GM23248 (cell line): ENCODE results near the gene NPB. TPM values are rescaled to one million over a fixed set of nuclear protein-coding genes. Genes with fewer than 3 reads are reported as not detected.

Experiments
- DNase-seq: peaks from one replicate; pipeline ENCODE4 v3.0.0-alpha.2; 2015
- H2AFZ ChIP-seq: fragments of 200-600 bp; sonication (generic); 2 replicates; pipeline ENCODE4 v1.6.1; 2016; ENCODE audit warnings: antibody characterized with exemption
- H3F3A ChIP-seq: fragments of 200-600 bp; sonication (generic); 2 replicates; pipeline ENCODE4 v1.6.1; 2016; ENCODE audit warnings: mild to moderate bottlenecking, antibody characterized with exemption, mixed run types; ENCODE audit not compliant: insufficient read depth
- H3K27ac ChIP-seq: fragments of 200-600 bp; sonication (generic); 2 replicates; pipeline ENCODE4 v1.5.1; 2016; ENCODE audit warnings: mild to moderate bottlenecking
- H3K27me3 ChIP-seq: fragments of 200-600 bp; sonication (generic); replicated peaks from 2 replicates; pipeline ENCODE4 v1.6.1; 2016; ENCODE audit warnings: mild to moderate bottlenecking; ENCODE audit not compliant: insufficient read depth
- H3K36me3 ChIP-seq: fragments of 200-600 bp; sonication (generic); 2 replicates; pipeline ENCODE4 v1.6.1; 2016; ENCODE audit warnings: low read depth, mild to moderate bottlenecking
- H3K4me1 ChIP-seq: fragments of 200-600 bp; sonication (generic); 2 replicates; pipeline ENCODE4 v1.6.1; 2016; ENCODE audit warnings: mild to moderate bottlenecking; ENCODE audit not compliant: insufficient read depth
- H3K4me2 ChIP-seq: fragments of 200-600 bp; sonication (generic); one replicate; pipeline ENCODE4 v1.6.1; 2016; ENCODE audit warnings: mild to moderate bottlenecking; ENCODE audit not compliant: unreplicated experiment
- H3K4me3 ChIP-seq: fragments of 200-600 bp; sonication (generic); 2 replicates; pipeline ENCODE4 v1.5.1; 2016; ENCODE audit warnings: mild to moderate bottlenecking
- H3K79me2 ChIP-seq: fragments of 200-600 bp; sonication (generic); 2 replicates; pipeline ENCODE4 v1.6.1; 2016; ENCODE audit warnings: mild to moderate bottlenecking; ENCODE audit not compliant: insufficient read depth
- H3K9ac ChIP-seq: fragments of 200-600 bp; sonication (generic); 2 replicates; pipeline ENCODE4 v1.6.1; 2016; ENCODE audit warnings: mild to moderate bottlenecking
- H3K9me2 ChIP-seq: fragments of 200-600 bp; sonication (generic); 2 replicates; pipeline ENCODE4 v1.6.1; 2016; ENCODE audit warnings: mixed run types, mild to moderate bottlenecking, moderate library complexity; ENCODE audit not compliant: insufficient read depth
- H3K9me3 ChIP-seq: fragments of 200-600 bp; sonication (generic); one replicate; pipeline ENCODE4 v1.6.1; 2017; ENCODE audit warnings: low read depth
- H4K20me1 ChIP-seq: fragments of 200-600 bp; sonication (generic); 2 replicates; pipeline ENCODE4 v1.6.0; 2016; ENCODE audit not compliant: insufficient read depth
- EZH2 ChIP-seq: fragments of 200-600 bp; sonication (generic); IDR thresholded peaks from 2 replicates; pipeline ENCODE4 v1.6.1; 2018; ENCODE audit warnings: antibody characterized with exemption, mild to moderate bottlenecking; ENCODE audit not compliant: insufficient read depth, poor library complexity, severe bottlenecking
- EZH2phosphoT487 ChIP-seq: fragments of 200-600 bp; sonication (generic); IDR thresholded peaks from 2 replicates; pipeline ENCODE4 v1.6.1; 2018; ENCODE audit warnings: antibody characterized with exemption, moderate library complexity, mild to moderate bottlenecking, low read depth; ENCODE audit not compliant: insufficient read depth
- WGBS, 2 experiments: methylation state at CpG; one replicate each; pipeline ENCODE4 v1.1.6; 2015 to 2017; ENCODE audit warnings: low lambda C conversion rate in 2 of 2, low coverage in 1 of 2; ENCODE audit errors: missing lambda C conversion rate in 2 of 2; 5-methylcytosine and 5-hydroxymethylcytosine counted together
- in situ Hi-C: fragments of 300-500 bp; cut with MboI; formaldehyde crosslinking; loops from 2 replicates; pipeline ENCODE4 v1.15.0; 2020
- polyA plus RNA-seq: library from polyadenylated mRNA; unstranded; fragments of >200 nt; fragmentation: Nextera tagmentation; extraction: Ambion mirVana; gene quantifications from 2 replicates; pipeline ENCODE4 v1.2.1, GENCODE V29; 2016
- total RNA-seq: library from RNA; depleted of rRNA; stranded (reverse); fragments of >200 nt; shearing (Covaris generic); gene quantifications from 2 replicates; pipeline ENCODE4 v1.2.3, GENCODE V29; 2014

NPB gene
- total and polyA plus RNA-seq, 2 experiments from 2014 or later: 1.1 to 2.4 TPM

DNA sequence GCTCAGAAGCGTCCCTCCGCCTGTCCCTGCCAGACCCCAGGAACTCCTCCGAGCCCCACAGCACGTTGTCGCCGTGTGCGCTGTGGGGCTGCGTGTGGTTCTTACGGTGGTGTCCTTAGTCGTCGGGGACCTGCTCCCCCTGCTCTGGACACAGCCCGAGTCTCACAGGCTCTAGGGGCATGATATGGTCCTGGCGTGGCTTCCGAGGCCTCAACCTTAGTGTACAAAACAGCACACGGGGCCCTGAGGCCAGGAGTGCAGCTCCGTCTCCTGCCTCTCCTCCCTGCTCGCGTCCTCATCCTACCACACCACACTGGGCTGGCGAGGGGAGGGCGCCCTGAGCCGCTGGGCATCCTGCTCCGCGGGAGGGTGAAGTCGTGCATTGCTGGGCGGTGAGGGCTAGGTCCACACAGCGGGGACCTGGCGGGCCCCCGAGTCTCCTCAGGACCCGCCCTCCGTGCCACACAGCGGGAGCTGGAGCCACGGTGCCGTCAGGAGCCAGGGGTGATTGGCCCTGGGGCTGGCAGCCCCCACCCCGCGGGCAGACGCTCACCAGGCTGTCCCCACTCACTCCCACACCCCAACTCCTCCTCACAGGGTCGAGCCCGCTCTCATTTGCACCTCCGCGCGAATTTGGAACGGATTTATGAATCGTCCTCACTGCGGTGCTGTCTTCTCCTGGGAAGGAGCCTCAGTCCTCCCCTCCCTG, 26.7 kb downstream of the NPB start:
- peak; percentile 49 for DNase-seq
- no peaks in the 10 kb centered on the region for H3K36me3 ChIP-seq
- H3K4me3 ChIP-seq: peak overlapping the region; percentile 76
- in situ Hi-C loops: no loop called here
- WGBS, 2 experiments: 26 to 31% methylated on average over 37 to 40 of the region's 44 CpGs
- 0 out of 2 replicates have a peak, but pooled peaks cover 8% of the 10 kb centered on the region for H3F3A ChIP-seq
- no peak for TF ChIP-seq EZH2phosphoT487
- no peak for TF ChIP-seq EZH2
- H4K20me1 ChIP-seq: no peaks in the 10 kb centered on the region
- no peaks in the 10 kb centered on the region for H3K9me2 ChIP-seq
- peak overlapping the region; percentile 73 for H2AFZ ChIP-seq
- no peak overlapping the region for H3K27ac ChIP-seq
- peak overlapping the region; percentile 60 for H3K4me2 ChIP-seq
- H3K4me1 ChIP-seq: peaks cover 13% of the 10 kb centered on the region; the same call in 1 of the 2 replicates
- H3K79me2 ChIP-seq: peaks cover 35% of the 10 kb centered on the region
- H3K27me3 ChIP-seq: no peaks in the 10 kb centered on the region
- peak overlapping the region; percentile 78 for H3K9ac ChIP-seq
- H3K9me3 ChIP-seq: no peaks in the 10 kb centered on the region

DNA sequence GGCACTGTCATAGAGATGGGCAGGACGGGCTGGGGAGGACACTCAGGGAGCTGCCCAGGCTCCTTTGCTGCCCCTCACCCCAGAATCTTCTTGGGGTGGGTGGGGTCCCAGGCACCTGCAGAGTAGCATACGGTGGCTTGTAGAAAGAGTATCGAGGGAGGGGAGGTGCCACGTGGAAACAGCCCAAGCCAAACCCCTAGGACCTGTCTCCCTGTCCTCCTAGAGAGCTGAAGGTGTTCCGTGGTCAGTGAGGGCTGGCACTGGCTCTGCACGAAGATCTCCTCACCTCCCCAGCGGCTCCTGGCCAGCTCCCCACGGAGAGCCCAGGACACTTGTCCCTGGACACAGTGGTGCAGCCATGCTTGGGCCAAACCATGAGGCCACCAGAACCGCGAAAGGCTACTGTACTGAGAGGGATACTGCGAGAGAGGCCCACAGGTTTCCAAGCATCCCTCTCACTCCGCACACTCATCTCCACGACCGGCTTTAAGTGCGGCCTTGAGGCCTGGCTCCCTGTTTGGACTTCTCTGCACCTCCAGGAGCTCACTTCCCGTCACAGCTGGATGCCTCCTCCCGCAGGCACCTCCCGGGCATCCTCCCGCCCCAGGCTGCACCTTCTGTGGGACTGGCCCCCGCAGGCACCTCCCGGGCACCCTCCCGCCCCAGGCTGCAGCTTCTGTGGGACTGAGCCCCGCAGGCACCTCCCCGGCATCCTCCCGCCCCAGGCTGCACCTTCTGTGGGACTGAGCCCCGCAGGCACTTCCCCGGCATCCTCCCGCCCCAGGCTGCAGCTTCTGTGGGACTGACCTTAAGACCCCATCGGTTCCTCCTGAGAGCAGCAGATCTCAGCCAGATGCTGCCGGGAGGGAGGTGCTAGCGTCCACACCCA, 27.5 kb downstream of the NPB start:
- H3K27me3 ChIP-seq: no peaks in the 10 kb centered on the region
- no peaks in the 10 kb centered on the region for H4K20me1 ChIP-seq
- 0 out of 2 replicates have a peak, but pooled peaks cover 8% of the 10 kb centered on the region for H3F3A ChIP-seq
- in situ Hi-C loops: no loop called here
- H2AFZ ChIP-seq: no peak overlapping the region
- no peaks in the 10 kb centered on the region for H3K9me2 ChIP-seq
- H3K27ac ChIP-seq: no peak overlapping the region
- H3K4me1 ChIP-seq: 0 out of 2 replicates have a peak, but pooled peaks cover 7% of the 10 kb centered on the region
- no peaks in the 10 kb centered on the region for H3K36me3 ChIP-seq
- H3K4me2 ChIP-seq: no peak overlapping the region
- TF ChIP-seq EZH2 (no peak), EZH2phosphoT487 (no peak)
- WGBS, 2 experiments: 86 to 89% methylated on average over 11 to 31 of the region's 31 CpGs
- no peak overlapping the region for H3K4me3 ChIP-seq
- H3K9me3 ChIP-seq: no peaks in the 10 kb centered on the region
- peaks cover 27% of the 10 kb centered on the region for H3K79me2 ChIP-seq
- no peak for DNase-seq
- no peak overlapping the region for H3K9ac ChIP-seq

DNA sequence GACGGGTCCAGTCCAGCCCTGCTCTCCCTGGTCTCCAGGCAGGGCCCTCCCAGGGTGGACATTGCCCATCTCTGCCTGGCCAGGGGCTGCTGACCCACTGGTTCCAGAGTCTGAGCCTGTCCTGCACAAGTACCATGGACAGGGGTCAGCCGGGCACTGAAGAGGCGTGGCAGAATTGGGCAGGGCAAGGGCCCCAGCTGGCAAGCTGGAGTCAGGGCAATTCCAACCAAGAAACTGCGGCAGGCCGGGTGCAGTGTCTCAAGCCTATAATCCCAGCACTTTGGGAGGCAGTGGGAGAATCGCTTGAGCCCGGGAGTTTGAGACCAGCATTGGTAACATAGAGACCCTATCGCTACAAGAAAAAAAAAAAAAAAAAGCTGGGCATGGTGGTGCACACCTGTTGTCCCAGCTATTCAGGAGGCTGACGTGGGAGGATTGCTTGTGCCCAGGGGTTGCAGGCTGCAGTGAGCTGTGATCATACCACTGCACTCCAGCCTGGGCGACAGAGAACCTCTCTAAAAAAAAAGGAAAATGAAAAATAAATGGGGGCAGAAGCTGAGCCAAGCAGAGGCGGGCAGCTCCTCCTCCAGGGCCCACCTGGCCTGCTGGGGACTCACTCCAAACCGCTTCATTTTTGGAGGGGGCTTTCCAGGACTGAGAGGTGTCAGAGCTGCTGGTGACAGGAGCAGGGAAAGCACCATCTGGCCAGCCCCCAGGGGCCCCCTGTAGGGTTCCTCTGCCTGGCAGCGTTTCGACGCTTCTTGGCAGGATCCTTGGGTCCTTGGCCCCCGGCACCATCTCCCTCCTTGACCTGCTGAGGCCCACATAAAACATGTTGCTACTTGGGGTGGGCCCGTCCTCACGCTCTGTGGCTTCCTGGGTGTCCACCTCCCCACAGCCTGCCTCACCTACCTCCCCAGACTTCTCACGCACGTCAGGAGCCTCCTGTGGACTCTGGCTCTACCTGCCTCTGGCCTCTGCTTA, 28.4 kb downstream of the NPB start:
- Histone ChIP-seq H3K27ac (no peak overlapping the region), H2AFZ (no peak overlapping the region), H3K9me3 (no peaks in the 10 kb centered on the region), H3F3A (0 out of 2 replicates have a peak, but pooled peaks cover 8% of the 10 kb centered on the region), H3K9me2 (no peaks in the 10 kb centered on the region), H3K79me2 (peaks cover 19% of the 10 kb centered on the region), H3K4me3 (no peak overlapping the region), H3K4me1 (0 out of 2 replicates have a peak, but pooled peaks cover 7% of the 10 kb centered on the region), H4K20me1 (no peaks in the 10 kb centered on the region), H3K9ac (no peak overlapping the region), H3K4me2 (no peak overlapping the region), H3K27me3 (no peaks in the 10 kb centered on the region), H3K36me3 (no peaks in the 10 kb centered on the region)
- TF ChIP-seq EZH2phosphoT487 (no peak), EZH2 (no peak)
- 77 to 79% methylated on average over 19 to 20 of the region's 20 CpGs for WGBS, 2 experiments
- DNase-seq: peak; percentile 47
- in situ Hi-C loops: no loop called here

DNA sequence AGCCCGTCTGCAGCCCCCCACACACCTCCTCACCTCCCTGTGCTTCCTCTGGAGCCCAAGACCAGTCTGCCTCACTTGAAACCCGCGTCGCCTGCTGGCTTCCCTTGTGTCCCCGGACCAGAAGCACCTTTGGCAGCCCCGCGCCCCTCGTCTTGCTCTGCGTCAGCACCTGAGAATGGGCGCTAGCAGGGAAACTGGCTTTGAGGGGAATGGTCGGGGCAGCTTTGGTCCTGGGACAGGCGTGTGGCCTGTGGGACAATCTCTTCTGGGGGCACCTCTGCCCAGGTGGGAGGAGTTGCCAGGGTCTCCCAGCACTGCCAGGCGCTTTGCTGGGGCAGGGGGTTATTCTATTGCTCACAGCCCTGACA, 29.1 kb downstream of the NPB start:
- TF ChIP-seq EZH2: no peak
- no peak for TF ChIP-seq EZH2phosphoT487
- WGBS, 2 experiments: 81% methylated on average over 13 of the region's 13 CpGs
- Histone ChIP-seq H3K27me3 (no peaks in the 10 kb centered on the region), H3K4me1 (0 out of 2 replicates have a peak, but pooled peaks cover 6% of the 10 kb centered on the region), H4K20me1 (no peaks in the 10 kb centered on the region), H3K9me2 (no peaks in the 10 kb centered on the region), H3K36me3 (no peaks in the 10 kb centered on the region), H3F3A (0 out of 2 replicates have a peak, but pooled peaks cover 2% of the 10 kb centered on the region), H3K79me2 (peaks cover 19% of the 10 kb centered on the region), H3K27ac (no peak overlapping the region), H2AFZ (no peak overlapping the region), H3K4me2 (no peak overlapping the region), H3K4me3 (no peak overlapping the region), H3K9me3 (no peaks in the 10 kb centered on the region), H3K9ac (no peak overlapping the region)
- in situ Hi-C loops: no loop called here
- DNase-seq: no peak
